GM23248 (cell line): ENCODE data around the gene CLDN2. TPM values are rescaled to one million over a fixed set of nuclear protein-coding genes. Genes with fewer than 3 reads are reported as not detected.
A peak's percentile ranks its signal among the peaks of the same experiment; 100 is the strongest.

Source experiments
- DNase-seq: peaks from one replicate; pipeline ENCODE4 v3.0.0-alpha.2; 2015
- H2AFZ ChIP-seq: fragments of 200-600 bp; sonication (generic); 2 replicates; pipeline ENCODE4 v1.6.1; 2016; ENCODE audit warnings: antibody characterized with exemption
- H3F3A ChIP-seq: fragments of 200-600 bp; sonication (generic); 2 replicates; pipeline ENCODE4 v1.6.1; 2016; ENCODE audit warnings: mild to moderate bottlenecking, antibody characterized with exemption, mixed run types; ENCODE audit not compliant: insufficient read depth
- H3K27ac ChIP-seq: fragments of 200-600 bp; sonication (generic); 2 replicates; pipeline ENCODE4 v1.5.1; 2016; ENCODE audit warnings: mild to moderate bottlenecking
- H3K27me3 ChIP-seq: fragments of 200-600 bp; sonication (generic); replicated peaks from 2 replicates; pipeline ENCODE4 v1.6.1; 2016; ENCODE audit warnings: mild to moderate bottlenecking; ENCODE audit not compliant: insufficient read depth
- H3K36me3 ChIP-seq: fragments of 200-600 bp; sonication (generic); 2 replicates; pipeline ENCODE4 v1.6.1; 2016; ENCODE audit warnings: low read depth, mild to moderate bottlenecking
- H3K4me1 ChIP-seq: fragments of 200-600 bp; sonication (generic); 2 replicates; pipeline ENCODE4 v1.6.1; 2016; ENCODE audit warnings: mild to moderate bottlenecking; ENCODE audit not compliant: insufficient read depth
- H3K4me2 ChIP-seq: fragments of 200-600 bp; sonication (generic); one replicate; pipeline ENCODE4 v1.6.1; 2016; ENCODE audit warnings: mild to moderate bottlenecking; ENCODE audit not compliant: unreplicated experiment
- H3K4me3 ChIP-seq: fragments of 200-600 bp; sonication (generic); 2 replicates; pipeline ENCODE4 v1.5.1; 2016; ENCODE audit warnings: mild to moderate bottlenecking
- H3K79me2 ChIP-seq: fragments of 200-600 bp; sonication (generic); 2 replicates; pipeline ENCODE4 v1.6.1; 2016; ENCODE audit warnings: mild to moderate bottlenecking; ENCODE audit not compliant: insufficient read depth
- H3K9ac ChIP-seq: fragments of 200-600 bp; sonication (generic); 2 replicates; pipeline ENCODE4 v1.6.1; 2016; ENCODE audit warnings: mild to moderate bottlenecking
- H3K9me2 ChIP-seq: fragments of 200-600 bp; sonication (generic); 2 replicates; pipeline ENCODE4 v1.6.1; 2016; ENCODE audit warnings: mixed run types, mild to moderate bottlenecking, moderate library complexity; ENCODE audit not compliant: insufficient read depth
- H3K9me3 ChIP-seq: fragments of 200-600 bp; sonication (generic); one replicate; pipeline ENCODE4 v1.6.1; 2017; ENCODE audit warnings: low read depth
- H4K20me1 ChIP-seq: fragments of 200-600 bp; sonication (generic); 2 replicates; pipeline ENCODE4 v1.6.0; 2016; ENCODE audit not compliant: insufficient read depth
- EZH2 ChIP-seq: fragments of 200-600 bp; sonication (generic); IDR thresholded peaks from 2 replicates; pipeline ENCODE4 v1.6.1; 2018; ENCODE audit warnings: antibody characterized with exemption, mild to moderate bottlenecking; ENCODE audit not compliant: insufficient read depth, poor library complexity, severe bottlenecking
- EZH2phosphoT487 ChIP-seq: fragments of 200-600 bp; sonication (generic); IDR thresholded peaks from 2 replicates; pipeline ENCODE4 v1.6.1; 2018; ENCODE audit warnings: antibody characterized with exemption, moderate library complexity, mild to moderate bottlenecking, low read depth; ENCODE audit not compliant: insufficient read depth
- WGBS, 2 experiments: methylation state at CpG; one replicate each; pipeline ENCODE4 v1.1.6; 2015 to 2017; ENCODE audit warnings: low lambda C conversion rate in 2 of 2, low coverage in 1 of 2; ENCODE audit errors: missing lambda C conversion rate in 2 of 2; 5-methylcytosine and 5-hydroxymethylcytosine counted together
- in situ Hi-C: fragments of 300-500 bp; cut with MboI; formaldehyde crosslinking; loops from 2 replicates; pipeline ENCODE4 v1.15.0; 2020
- polyA plus RNA-seq: library from polyadenylated mRNA; unstranded; fragments of >200 nt; fragmentation: Nextera tagmentation; extraction: Ambion mirVana; gene quantifications from 2 replicates; pipeline ENCODE4 v1.2.1, GENCODE V29; 2016
- total RNA-seq: library from RNA; depleted of rRNA; stranded (reverse); fragments of >200 nt; shearing (Covaris generic); gene quantifications from 2 replicates; pipeline ENCODE4 v1.2.3, GENCODE V29; 2014

Gene CLDN2
- total and polyA plus RNA-seq, 2 experiments from 2014 or later = not detected

DNA sequence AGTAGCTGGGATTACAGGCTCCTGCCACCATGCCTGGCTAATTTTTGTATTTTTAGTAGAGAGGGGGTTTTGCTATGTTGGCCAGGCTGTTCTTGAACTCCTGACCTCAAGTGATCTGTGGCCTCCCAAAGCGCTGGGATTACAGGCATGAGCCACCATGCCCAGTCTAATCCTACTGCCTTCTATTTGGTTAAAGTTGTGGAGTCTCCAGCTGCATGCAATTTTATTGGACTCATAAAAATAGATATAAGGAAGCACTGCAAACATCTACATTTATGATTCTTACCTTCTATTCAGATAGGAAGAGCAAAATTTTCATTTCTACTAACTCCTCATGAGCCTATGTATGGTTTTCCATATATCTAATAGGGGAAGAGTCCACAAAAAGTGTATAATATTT, 30.7 kb upstream of the CLDN2 start:
- H3K9ac ChIP-seq = no peak overlapping the region
- H3K9me3 ChIP-seq = no peaks in the 10 kb centered on the region
- H3K4me1 ChIP-seq = peaks cover under 1% of the 10 kb centered on the region
- H3K4me2 ChIP-seq = no peak overlapping the region
- no peaks in the 10 kb centered on the region for H3K36me3 ChIP-seq
- no peak overlapping the region for H2AFZ ChIP-seq
- H3K27me3 ChIP-seq = no peaks in the 10 kb centered on the region
- H3K79me2 ChIP-seq = no peaks in the 10 kb centered on the region
- no peak for DNase-seq
- in situ Hi-C loops = no loop called here
- H3K9me2 ChIP-seq = no peaks in the 10 kb centered on the region
- TF ChIP-seq EZH2 (no peak), EZH2phosphoT487 (no peak)
- H3F3A ChIP-seq = no peaks in the 10 kb centered on the region
- 92 to 100% methylated on average over 1 of the region's 1 CpG for whole genome bisulfite sequencing, 2 experiments
- no peak overlapping the region for H3K27ac ChIP-seq
- no peak overlapping the region for H3K4me3 ChIP-seq
- no peaks in the 10 kb centered on the region for H4K20me1 ChIP-seq

DNA sequence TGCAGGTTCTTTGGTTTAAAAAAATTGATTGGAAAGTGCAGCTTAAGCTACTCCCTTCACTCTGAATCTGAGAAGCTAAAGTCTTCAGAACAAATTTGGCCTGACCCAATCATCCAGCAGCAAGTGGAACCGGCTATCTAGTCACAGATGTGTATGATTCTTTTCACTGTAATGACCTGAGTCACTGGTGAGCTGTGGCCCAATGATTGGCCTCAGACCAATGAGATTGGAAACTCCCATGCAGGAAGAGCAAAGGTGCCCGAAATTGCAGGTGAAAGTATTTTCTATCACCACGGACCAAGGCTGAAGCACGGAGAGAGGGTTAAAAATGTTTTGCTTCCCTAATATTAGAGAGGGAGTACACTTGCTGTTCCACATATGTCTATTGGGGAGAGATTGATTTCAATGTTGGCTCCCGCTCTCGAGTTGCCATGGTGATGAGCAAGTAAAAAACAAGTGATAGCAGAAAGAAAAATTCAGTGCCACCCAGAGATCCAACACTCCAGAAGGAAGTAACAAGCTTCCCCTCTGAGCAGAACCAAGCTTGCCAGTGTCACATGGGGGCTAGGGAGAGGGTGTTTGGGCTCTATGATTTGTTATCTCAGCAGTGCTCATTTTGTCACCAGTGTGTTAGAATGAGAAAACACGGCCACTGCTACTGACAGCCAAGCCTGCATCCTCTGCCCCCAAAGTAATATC, 28.3 kb upstream of the CLDN2 start:
- Histone ChIP-seq H4K20me1 (no peaks in the 10 kb centered on the region), H3K4me3 (no peak overlapping the region), H3F3A (peaks cover 9% of the 10 kb centered on the region; the same call in 1 of the 2 replicates), H3K27me3 (no peaks in the 10 kb centered on the region), H3K9ac (no peak overlapping the region), H3K36me3 (no peaks in the 10 kb centered on the region), H3K79me2 (no peaks in the 10 kb centered on the region), H3K9me3 (no peaks in the 10 kb centered on the region), H2AFZ (no peak overlapping the region), H3K9me2 (no peaks in the 10 kb centered on the region), H3K4me1 (peaks cover 16% of the 10 kb centered on the region), H3K27ac (no peak overlapping the region), H3K4me2 (no peak overlapping the region)
- no peak for TF ChIP-seq EZH2phosphoT487
- no peak for TF ChIP-seq EZH2
- in situ Hi-C loops = no loop called here
- WGBS, 2 experiments = 18 to 27% methylated on average over 7 of the region's 7 CpGs
- DNase-seq = peak; percentile 31

DNA sequence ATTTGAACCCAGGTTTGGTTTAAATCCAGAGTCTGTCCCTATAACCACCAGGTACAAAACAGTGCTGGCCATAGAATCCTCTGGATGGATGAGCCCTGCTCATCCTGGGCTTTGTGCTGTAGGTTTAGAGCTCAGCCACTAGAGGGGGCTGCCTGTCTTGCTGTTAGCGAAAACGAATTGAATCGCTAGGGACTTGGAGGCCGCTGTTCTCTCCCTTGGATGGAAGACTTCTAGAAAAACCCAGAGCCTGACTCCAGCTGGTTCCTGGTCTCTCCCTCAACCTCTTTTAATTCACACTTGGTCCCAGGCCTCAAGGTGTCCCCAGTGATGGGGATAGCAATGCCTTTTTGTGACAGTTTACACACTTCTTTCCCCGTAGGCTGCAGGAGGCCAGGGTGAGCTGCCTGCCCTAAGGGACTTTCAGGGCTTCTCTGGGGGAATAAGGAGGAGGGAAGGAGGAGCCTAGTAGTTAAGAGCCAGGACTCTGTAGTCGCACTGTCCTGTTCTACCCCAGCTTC, 25.8 kb upstream of the CLDN2 start:
- in situ Hi-C loops = no loop called here
- peak; percentile 79 for DNase-seq
- TF ChIP-seq EZH2 = no peak
- no peak for TF ChIP-seq EZH2phosphoT487
- Histone ChIP-seq H3K27ac (peak overlapping the region; percentile 37), H3K9me2 (no peaks in the 10 kb centered on the region), H3K9ac (no peak overlapping the region), H3K27me3 (no peaks in the 10 kb centered on the region), H3K4me3 (no peak overlapping the region), H3F3A (peaks cover 9% of the 10 kb centered on the region; the same call in 1 of the 2 replicates), H3K79me2 (no peaks in the 10 kb centered on the region), H3K9me3 (no peaks in the 10 kb centered on the region), H3K4me2 (no peak overlapping the region), H4K20me1 (no peaks in the 10 kb centered on the region), H3K4me1 (peaks cover 24% of the 10 kb centered on the region), H2AFZ (peak overlapping the region; percentile 26; the same call in 1 of the 2 replicates), H3K36me3 (no peaks in the 10 kb centered on the region)
- WGBS, 2 experiments = 14 to 25% methylated on average over 5 to 6 of the region's 6 CpGs

DNA sequence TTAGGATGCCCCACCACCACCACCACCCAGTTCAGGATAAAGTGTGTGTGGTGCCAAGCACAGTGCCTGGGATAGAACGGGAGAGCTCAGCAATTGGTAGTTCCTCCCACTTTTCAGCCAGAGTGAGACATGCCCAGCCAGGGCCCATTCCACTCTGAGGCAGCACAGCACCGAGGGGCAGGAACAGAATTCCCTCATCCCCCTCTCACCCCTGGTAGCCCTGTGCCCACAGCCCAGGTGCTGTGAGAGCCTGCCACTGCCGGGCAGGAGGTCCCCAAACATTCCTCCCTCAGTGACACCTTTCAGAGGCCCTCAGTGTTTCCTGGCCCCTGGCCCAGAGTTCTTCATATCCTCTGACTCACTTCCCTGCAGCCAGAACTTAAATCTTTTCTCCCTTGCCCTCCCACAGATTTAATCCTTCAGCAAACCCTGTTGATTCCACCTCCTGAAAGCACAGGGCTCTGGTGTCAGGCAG, 25.2 kb upstream of the CLDN2 start:
- H4K20me1 ChIP-seq = no peaks in the 10 kb centered on the region
- H3K4me2 ChIP-seq = peak overlapping the region; percentile 7
- no peaks in the 10 kb centered on the region for H3K79me2 ChIP-seq
- no peaks in the 10 kb centered on the region for H3K36me3 ChIP-seq
- peak; percentile 89 for DNase-seq
- H3K27ac ChIP-seq = peak overlapping the region; percentile 37
- WGBS, 2 experiments = 15 to 30% methylated on average over 2 to 3 of the region's 3 CpGs
- no peaks in the 10 kb centered on the region for H3K27me3 ChIP-seq
- no peaks in the 10 kb centered on the region for H3K9me3 ChIP-seq
- H3K9ac ChIP-seq = no peak overlapping the region
- TF ChIP-seq EZH2 (no peak), EZH2phosphoT487 (no peak)
- H3K4me3 ChIP-seq = no peak overlapping the region
- in situ Hi-C loops = no loop called here
- H2AFZ ChIP-seq = peak overlapping the region; percentile 26; the same call in 1 of the 2 replicates
- H3K4me1 ChIP-seq = peaks cover 24% of the 10 kb centered on the region
- H3K9me2 ChIP-seq = no peaks in the 10 kb centered on the region
- H3F3A ChIP-seq = peaks cover 9% of the 10 kb centered on the region; the same call in 1 of the 2 replicates
